Lower leg skin (tissue), 3 donors: ENCODE measurements around the gene DMD.

Experiments
- CTCF ChIP-seq, 3 donors: fragments of 450-650 bp; IDR thresholded peaks; one replicate each; pipeline ENCODE4 v1.5.1; 2016; ENCODE audit warnings: antibody characterized with exemption in 3 of 3, mild to moderate bottlenecking in 3 of 3, moderate library complexity in 2 of 3
- POLR2A ChIP-seq, 2 donors: fragments of 450-650 bp; IDR thresholded peaks; one replicate each; pipeline ENCODE4 v1.6.1; 2016 to 2017; ENCODE audit warnings: antibody characterized with exemption in 2 of 2, mild to moderate bottlenecking in 1 of 2, moderate library complexity in 1 of 2

- TF ChIP-seq CTCF (IDR thresholded peaks at IDR 0.05), result no peak
- TF ChIP-seq POLR2A (IDR thresholded peaks at IDR 0.05), result no peak
Measured at GRCh38 chrX:31461266-31461665, 1750.1 kb downstream of the DMD start.
